Osteoblast (primary cell): ENCODE results near the gene IDUA. TPM values are rescaled to one million over a fixed set of nuclear protein-coding genes. Genes with fewer than 3 reads are reported as not detected.

Experiments
- DNase-seq: peaks from one replicate; pipeline ENCODE4 v3.0.0; 2011; ENCODE audit warnings: low spot score, mixed read lengths; ENCODE audit not compliant: insufficient read length; ENCODE audit errors: missing footprints
- H2AFZ ChIP-seq: 2 replicates; pipeline ENCODE4 v1.6.0; 2011; ENCODE audit warnings: mild to moderate bottlenecking, low read length
- H3K27ac ChIP-seq: 2 replicates; pipeline ENCODE4 v1.5.1; 2011; ENCODE audit warnings: mild to moderate bottlenecking, low read depth, low read length, moderate library complexity
- H3K27me3 ChIP-seq: 2 replicates; pipeline ENCODE4 v1.6.0; 2012; ENCODE audit warnings: mild to moderate bottlenecking, control low read depth, inconsistent platforms, low read length, moderate library complexity; ENCODE audit not compliant: insufficient read depth
- H3K36me3 ChIP-seq: 2 replicates; pipeline ENCODE4 v1.5.1; 2011; ENCODE audit warnings: mild to moderate bottlenecking, low read length, control low read depth, moderate library complexity; ENCODE audit not compliant: insufficient read depth
- H3K4me1 ChIP-seq: 2 replicates; pipeline ENCODE4 v1.5.1; 2011; ENCODE audit warnings: mild to moderate bottlenecking, low read length, control low read depth, moderate library complexity; ENCODE audit not compliant: insufficient read depth
- H3K4me2 ChIP-seq: 2 replicates; pipeline ENCODE4 v1.6.0; 2011; ENCODE audit warnings: mild to moderate bottlenecking, low read length; ENCODE audit not compliant: insufficient read depth
- H3K4me3 ChIP-seq: fragments of 200-600 bp; sonication (generic); 3 replicates; pipeline ENCODE4 v1.5.1; 2012; ENCODE audit warnings: mild to moderate bottlenecking, low read length, inconsistent platforms; ENCODE audit not compliant: insufficient read depth
- H3K79me2 ChIP-seq: 2 replicates; pipeline ENCODE4 v1.6.0; 2012; ENCODE audit warnings: mild to moderate bottlenecking, low read length, control low read depth, inconsistent platforms; ENCODE audit not compliant: insufficient read depth
- H3K9me3 ChIP-seq: 2 replicates; pipeline ENCODE4 v1.5.1; 2011; ENCODE audit warnings: low read depth, low read length, control low read depth
- H4K20me1 ChIP-seq: 2 replicates; pipeline ENCODE4 v1.6.0; 2012; ENCODE audit warnings: mild to moderate bottlenecking, low read length, control low read depth; ENCODE audit not compliant: insufficient read depth
- CTCF ChIP-seq: IDR thresholded peaks from 2 replicates; pipeline ENCODE4 v1.5.1; 2011; ENCODE audit warnings: mild to moderate bottlenecking, low read depth, low read length, moderate library complexity; ENCODE audit errors: extremely low read depth
- total RNA-seq: library from RNA; depleted of rRNA; stranded (reverse); fragments of >200 nt; gene quantifications from 2 replicates; pipeline ENCODE4 v1.2.3, GENCODE V29; 2012

Gene IDUA
- total RNA-seq, 1 donor, result 26.4 TPM

DNA sequence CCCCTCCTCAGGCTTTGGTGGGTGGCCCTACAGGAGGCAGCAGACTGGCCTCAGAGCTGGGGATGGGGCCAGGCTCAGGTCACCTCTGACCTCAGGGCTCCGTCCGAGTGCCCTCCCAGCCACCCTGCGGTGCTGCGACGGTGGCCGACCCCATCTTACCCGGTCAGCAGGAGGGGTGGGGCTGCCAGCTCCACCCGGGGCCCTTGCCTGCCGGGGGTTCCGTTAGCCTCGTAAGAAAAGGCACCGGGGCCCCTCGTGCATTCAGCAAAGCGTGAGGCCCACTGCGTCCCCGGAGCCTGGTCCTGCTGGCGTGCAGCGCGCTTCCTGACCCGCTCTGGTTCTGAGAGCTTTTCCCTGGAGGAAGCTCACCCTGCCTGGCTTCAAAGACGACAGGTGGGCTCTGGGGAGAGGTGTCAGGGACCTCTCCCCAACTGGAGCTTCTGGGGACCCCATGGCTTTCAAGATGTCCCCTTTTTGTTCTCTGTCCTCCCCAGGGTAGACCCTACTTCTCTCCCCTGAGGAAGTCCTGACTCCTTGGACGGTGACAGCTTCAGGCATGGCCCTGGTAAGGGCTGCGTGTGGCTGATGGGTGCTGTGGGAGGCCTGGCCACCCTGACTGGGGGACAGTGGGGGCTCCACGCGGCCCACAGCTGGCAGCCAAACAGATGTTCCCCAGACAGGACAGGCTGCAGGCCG is 40.5 kb downstream of the IDUA start:
- no peaks in the 10 kb centered on the region for H3K9me3 ChIP-seq
- no peaks in the 10 kb centered on the region for H3K4me1 ChIP-seq
- H3K79me2 ChIP-seq, result no peaks in the 10 kb centered on the region
- H3K27ac ChIP-seq, result no peak overlapping the region
- no peak for DNase-seq
- H2AFZ ChIP-seq, result no peak overlapping the region
- H4K20me1 ChIP-seq, result no peaks in the 10 kb centered on the region
- peaks cover 8% of the 10 kb centered on the region for H3K36me3 ChIP-seq
- H3K27me3 ChIP-seq, result no peaks in the 10 kb centered on the region
- H3K4me3 ChIP-seq, result no peak overlapping the region
- no peak overlapping the region for H3K4me2 ChIP-seq
- no peak for TF ChIP-seq CTCF

- Histone ChIP-seq H2AFZ (no peak overlapping the region), H3K4me3 (no peak overlapping the region), H3K27ac (no peak overlapping the region), H3K36me3 (peaks cover 8% of the 10 kb centered on the region), H3K4me1 (no peaks in the 10 kb centered on the region), H3K4me2 (no peak overlapping the region), H3K79me2 (no peaks in the 10 kb centered on the region), H3K9me3 (no peaks in the 10 kb centered on the region), H3K27me3 (no peaks in the 10 kb centered on the region), H4K20me1 (no peaks in the 10 kb centered on the region)
- no peak for DNase-seq
- TF ChIP-seq CTCF, result no peak
These were observed 41.0 kb downstream of the IDUA start for GRCh38 chr4:1027915-1028238.

GRCh38 chr4:1028574-1029220 is 41.9 kb downstream of the IDUA start:
- H3K27ac ChIP-seq, result no peak overlapping the region
- H3K4me2 ChIP-seq, result no peak overlapping the region
- no peaks in the 10 kb centered on the region for H3K27me3 ChIP-seq
- H3K36me3 ChIP-seq, result peaks cover 8% of the 10 kb centered on the region
- H4K20me1 ChIP-seq, result no peaks in the 10 kb centered on the region
- peaks cover 3% of the 10 kb centered on the region for H3K4me1 ChIP-seq
- no peak overlapping the region for H2AFZ ChIP-seq
- no peaks in the 10 kb centered on the region for H3K9me3 ChIP-seq
- no peak for DNase-seq
- no peak for TF ChIP-seq CTCF
- H3K4me3 ChIP-seq, result no peak overlapping the region
- H3K79me2 ChIP-seq, result no peaks in the 10 kb centered on the region

DNA sequence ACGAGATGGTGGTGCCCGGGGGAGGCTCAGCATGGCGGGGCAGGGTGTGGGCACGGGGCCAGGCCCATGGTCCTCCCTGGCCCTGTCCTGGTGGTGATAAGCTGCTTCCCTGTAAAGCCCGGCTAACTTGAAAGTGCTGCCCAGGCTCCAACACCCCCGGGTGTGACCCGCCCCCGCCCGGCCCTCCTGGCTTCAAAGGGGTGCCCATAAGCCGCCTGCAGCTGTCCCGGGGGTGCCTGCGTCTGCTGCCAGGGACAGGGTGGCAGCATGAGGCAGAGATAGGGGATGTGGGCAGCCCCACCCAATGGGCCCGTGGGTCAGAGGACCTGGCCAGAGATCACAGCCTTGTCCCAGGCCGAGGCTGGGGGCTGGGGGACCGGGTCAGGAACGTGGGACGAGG is 42.7 kb downstream of the IDUA start:
- no peak for DNase-seq
- H3K79me2 ChIP-seq, result no peaks in the 10 kb centered on the region
- H4K20me1 ChIP-seq, result no peaks in the 10 kb centered on the region
- H3K27ac ChIP-seq, result no peak overlapping the region
- no peak overlapping the region for H3K4me2 ChIP-seq
- H3K4me1 ChIP-seq, result peaks cover 11% of the 10 kb centered on the region
- H3K27me3 ChIP-seq, result no peaks in the 10 kb centered on the region
- no peak for TF ChIP-seq CTCF
- no peak overlapping the region for H3K4me3 ChIP-seq
- H2AFZ ChIP-seq, result no peak overlapping the region
- H3K9me3 ChIP-seq, result no peaks in the 10 kb centered on the region
- H3K36me3 ChIP-seq, result peaks cover 8% of the 10 kb centered on the region
